GM12892 (cell line): Measurements from ENCODE around the gene KRT36. TPM values are rescaled to one million over a fixed set of nuclear protein-coding genes. Genes with fewer than 3 reads are reported as not detected.

Experiments
- DNase-seq: peaks from one replicate; pipeline ENCODE4 v3.0.0; 2011; ENCODE audit not compliant: insufficient read length
- FAIRE-seq: peaks from 2 replicates; lab custom pipeline; 2011; peaks lifted over from hg19 to GRCh38; lab: Jason Lieb, UNC
- POLR2A ChIP-seq: IDR thresholded peaks from 2 replicates; pipeline ENCODE4 v1.6.1; 2011; ENCODE audit warnings: low read depth, low read length, control low read depth
- POLR2AphosphoS5 ChIP-seq: IDR thresholded peaks from 2 replicates; pipeline ENCODE4 v1.6.1; 2011; ENCODE audit warnings: low read depth, low read length, control low read depth
- TAF1 ChIP-seq: IDR thresholded peaks from 2 replicates; pipeline ENCODE4 v1.6.1; 2011; ENCODE audit warnings: low read depth, mild to moderate bottlenecking, control low read depth, low read length, borderline replicate concordance
- polyA plus RNA-seq: library from polyadenylated mRNA; unstranded; fragments of >200 nt; gene quantifications from one replicate; pipeline ENCODE4 v1.2.1, GENCODE V29; 2012; ENCODE audit warnings: missing spikeins, inconsistent platforms; ENCODE audit not compliant: missing spikeins

Gene KRT36
- polyA plus RNA-seq = not detected

- TF ChIP-seq TAF1 (no peak), POLR2AphosphoS5 (no peak), POLR2A (no peak)
- FAIRE-seq (no peak), DNase-seq (no peak)
Observed at GRCh38 chr17:41489531-41489930, at the start of gene KRT36. Gene KRT36 (minus strand): TSS chr17:41489910. CDS start chr17:41489864, 46 bp downstream.

GRCh38 chr17:41539071-41539492, 49.4 kb upstream of the KRT36 start:
- DNase-seq = no peak
- no peak for TF ChIP-seq TAF1
- TF ChIP-seq POLR2AphosphoS5 = no peak
- no peak for FAIRE-seq

GRCh38 chr17:41538565-41538991, 48.9 kb upstream of the KRT36 start:
- TF ChIP-seq POLR2A = no peak
- TF ChIP-seq POLR2AphosphoS5 = no peak
- no peak for TF ChIP-seq TAF1
- FAIRE-seq = no peak
- DNase-seq = no peak

- FAIRE-seq (no peak), DNase-seq (no peak)
- TF ChIP-seq POLR2AphosphoS5 (no peak), TAF1 (no peak), POLR2A (no peak)
Observed at GRCh38 chr17:41537990-41538389, 48.3 kb upstream of the KRT36 start.

GRCh38 chr17:41537614-41537954, 47.9 kb upstream of the KRT36 start:
- no peak for FAIRE-seq
- TF ChIP-seq POLR2A (no peak), TAF1 (no peak), POLR2AphosphoS5 (no peak)
- DNase-seq = no peak

GRCh38 chr17:41536741-41537613, 47.3 kb upstream of the KRT36 start:
- DNase-seq = no peak
- no peak for TF ChIP-seq TAF1
- TF ChIP-seq POLR2A = no peak
- no peak for TF ChIP-seq POLR2AphosphoS5
- no peak for FAIRE-seq

- DNase-seq (no peak), FAIRE-seq (no peak)
- TF ChIP-seq TAF1 (no peak), POLR2A (no peak), POLR2AphosphoS5 (no peak)
Observed at GRCh38 chr17:41535764-41536481, 46.2 kb upstream of the KRT36 start.

- FAIRE-seq (no peak), DNase-seq (no peak)
- no peak for TF ChIP-seq POLR2A
- no peak for TF ChIP-seq TAF1
Observed at GRCh38 chr17:41534899-41535546, 45.3 kb upstream of the KRT36 start.

- FAIRE-seq = no peak
Observed at GRCh38 chr17:41533613-41534012, 43.9 kb upstream of the KRT36 start.

GRCh38 chr17:41532947-41533570, 43.3 kb upstream of the KRT36 start:
- TF ChIP-seq TAF1 (no peak), POLR2A (no peak), POLR2AphosphoS5 (no peak)
- no peak for FAIRE-seq

More at GRCh38 chr17:41533613-41534012, 43.9 kb upstream of the KRT36 start:
- no peak for TF ChIP-seq POLR2AphosphoS5
- TF ChIP-seq TAF1 = no peak
- TF ChIP-seq POLR2A = no peak
- no peak for DNase-seq

GRCh38 chr17:41531993-41532392, 42.3 kb upstream of the KRT36 start:
- DNase-seq (no peak), FAIRE-seq (no peak)
- no peak for TF ChIP-seq POLR2AphosphoS5
- no peak for TF ChIP-seq TAF1
- TF ChIP-seq POLR2A = no peak

More at GRCh38 chr17:41532947-41533570, 43.3 kb upstream of the KRT36 start:
- DNase-seq = no peak
